CD14-positive monocyte (primary cell): Measurements from ENCODE around the gene LRBA. TPM values are rescaled to one million over a fixed set of nuclear protein-coding genes. Genes with fewer than 3 reads are reported as not detected.

ENCODE experiments used
- DNase-seq, 3 donors: peaks; one replicate each; pipeline ENCODE4 v3.0.0-alpha.2; 2011 to 2022
- H2AFZ ChIP-seq: 2 replicates; pipeline ENCODE4 v1.6.0; 2012; ENCODE audit warnings: mild to moderate bottlenecking, low read depth, low read length, inconsistent platforms; ENCODE audit not compliant: insufficient read depth, poor library complexity, severe bottlenecking
- H3K27ac ChIP-seq, 2 donors: 1 replicate in 1 of 2; 2 replicates in 1 of 2; pipeline ENCODE4 v1.5.1; 2012 to 2013; ENCODE audit warnings: low read length in 2 of 2, control low read depth in 1 of 2, inconsistent platforms in 1 of 2, low read depth in 1 of 2, mild to moderate bottlenecking in 1 of 2
- H3K27me3 ChIP-seq, 2 donors: one replicate each; pipeline versions ENCODE4 v1.6.0 to v1.6.1; 2011 to 2013; ENCODE audit warnings: low read length in 2 of 2; ENCODE audit not compliant: control insufficient read depth in 2 of 2, insufficient read depth in 2 of 2
- H3K36me3 ChIP-seq, 2 donors: replicated peaks in 1 of 2; 1 replicate in 1 of 2; 2 replicates in 1 of 2; pipeline versions ENCODE4 v1.5.1 to v1.6.1; 2012 to 2013; ENCODE audit warnings: low read length in 2 of 2, control low read depth in 1 of 2, inconsistent platforms in 1 of 2, mild to moderate bottlenecking in 1 of 2; ENCODE audit not compliant: insufficient read depth in 2 of 2, control insufficient read depth in 1 of 2
- H3K4me1 ChIP-seq, 2 donors: 1 replicate in 1 of 2; 2 replicates in 1 of 2; pipeline versions ENCODE4 v1.5.1 to v1.6.1; 2012 to 2013; ENCODE audit warnings: low read length in 2 of 2, control low read depth in 1 of 2, inconsistent platforms in 1 of 2, mild to moderate bottlenecking in 1 of 2, moderate library complexity in 1 of 2; ENCODE audit not compliant: insufficient read depth in 2 of 2, control insufficient read depth in 1 of 2
- H3K4me2 ChIP-seq: replicated peaks from 2 replicates; pipeline ENCODE3; 2012; ENCODE audit warnings: low read length, moderate library complexity, mild to moderate bottlenecking; ENCODE audit not compliant: poor library complexity, severe bottlenecking; ENCODE audit errors: extremely low read depth
- H3K4me3 ChIP-seq, 3 experiments: fragments of 200-600 bp in 1 of 3; sonication (generic) in 1 of 3; replicated peaks in 1 of 3; 1 replicate in 2 of 3; 2 replicates in 1 of 3; pipeline ENCODE4 v1.5.1; 2011 to 2013; ENCODE audit warnings: low read length in 3 of 3, mild to moderate bottlenecking in 3 of 3, control low read depth in 2 of 3, low read depth in 2 of 3, inconsistent platforms in 1 of 3, moderate library complexity in 1 of 3
- H3K79me2 ChIP-seq: 2 replicates; pipeline ENCODE4 v1.6.0; 2012; ENCODE audit warnings: mild to moderate bottlenecking, control low read depth, inconsistent platforms, low read length, moderate library complexity; ENCODE audit not compliant: insufficient read depth
- H3K9ac ChIP-seq: 2 replicates; pipeline ENCODE4 v1.6.0; 2017; ENCODE audit warnings: low read length, mild to moderate bottlenecking; ENCODE audit not compliant: insufficient read depth, poor library complexity, severe bottlenecking
- H3K9me3 ChIP-seq, 2 donors: replicated peaks in 1 of 2; 1 replicate in 1 of 2; 2 replicates in 1 of 2; pipeline versions ENCODE4 v1.5.1 to v1.6.1; 2012 to 2013; ENCODE audit warnings: low read length in 2 of 2, control low read depth in 1 of 2; ENCODE audit not compliant: control insufficient read depth in 1 of 2, insufficient read depth in 1 of 2
- H4K20me1 ChIP-seq: 2 replicates; pipeline ENCODE4 v1.6.0; 2012; ENCODE audit warnings: mild to moderate bottlenecking, low read length, control low read depth, moderate library complexity; ENCODE audit not compliant: insufficient read depth
- H3K27ac Mint-ChIP-seq, 7 donors: one replicate each; pipeline ENCODE4 v1.8.0; 2020; ENCODE audit warnings: mild to moderate bottlenecking in 7 of 7, mixed read lengths in 7 of 7, moderate library complexity in 6 of 7, inconsistent platforms in 2 of 7
- H3K27me3 Mint-ChIP-seq, 3 donors: one replicate each; pipeline ENCODE4 v1.8.0; 2021 to 2022; ENCODE audit warnings: low read depth in 3 of 3, mild to moderate bottlenecking in 3 of 3, mixed read lengths in 3 of 3, moderate library complexity in 3 of 3, inconsistent platforms in 1 of 3
- H3K36me3 Mint-ChIP-seq, 2 donors: one replicate each; pipeline ENCODE4 v1.8.0; 2020; ENCODE audit warnings: mixed read lengths in 2 of 2, inconsistent platforms in 1 of 2, mild to moderate bottlenecking in 1 of 2
- H3K4me1 Mint-ChIP-seq: one replicate; pipeline ENCODE4 v1.8.0; 2020; ENCODE audit warnings: mild to moderate bottlenecking, mixed read lengths
- H3K4me3 Mint-ChIP-seq, 2 donors: one replicate each; pipeline ENCODE4 v1.8.0; 2020; ENCODE audit warnings: mild to moderate bottlenecking in 2 of 2, mixed read lengths in 2 of 2, moderate library complexity in 1 of 2
- H3K9me3 Mint-ChIP-seq, 7 donors: one replicate each; pipeline ENCODE4 v1.8.0; 2020 to 2022; ENCODE audit warnings: mixed read lengths in 7 of 7, mild to moderate bottlenecking in 6 of 7, moderate library complexity in 6 of 7, inconsistent platforms in 2 of 7
- WGBS: methylation state at CpG from one replicate; pipeline ENCODE4 v1.1.5; 2013; ENCODE audit warnings: missing lambda C conversion rate; ENCODE audit not compliant: insufficient coverage; 5-methylcytosine and 5-hydroxymethylcytosine counted together
- intact Hi-C, 2 donors: fragments of 100-400 bp; cut with micrococcal nuclease; formaldehyde crosslinking; loops; one replicate each; pipeline versions ENCODE4 v1.15.0 to v1.15.1; 2023
- polyA plus RNA-seq, 3 donors: library from polyadenylated mRNA; depleted of rRNA in 1 of 3; unstranded in 2 of 3; stranded (reverse) in 1 of 3; fragments of 300-500 nt in 2 of 3; fragments of >200 nt in 1 of 3; fragmentation: Illumina TruSeq in 2 of 3; gene quantifications; 1 replicate in 2 of 3; 2 replicates in 1 of 3; pipeline ENCODE4 v1.2.3, GENCODE V29; 2012 to 2021
- TF ChIP-seq, protein P1 (sequence below): fragments of 200-600 bp; IDR thresholded peaks from one replicate; pipeline ENCODE4 v1.8.0; 2022; ENCODE audit warnings: antibody characterized with exemption, mild to moderate bottlenecking

The LRBA gene
- polyA plus RNA-seq, 3 donors = 1.5 to 5.5 (median 4.4) TPM

DNA sequence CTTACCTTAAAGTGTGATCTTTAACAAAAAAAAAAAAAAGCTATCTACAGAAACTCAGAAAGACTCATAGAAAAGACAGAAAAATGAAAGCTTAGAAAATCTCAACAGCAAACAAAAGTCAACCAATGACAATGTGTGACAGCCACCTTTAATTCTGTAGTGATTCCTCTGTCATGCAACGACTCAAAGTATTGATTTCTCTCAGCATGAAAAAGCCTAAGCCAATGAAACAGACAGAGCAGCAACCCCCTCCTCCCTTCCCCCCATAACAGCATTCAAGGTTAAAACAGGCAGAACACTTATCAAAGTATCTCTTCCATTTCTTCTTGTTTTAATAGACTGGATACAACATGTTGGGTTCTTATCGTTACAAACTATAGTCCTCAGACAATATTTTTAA, 320.6 kb downstream of the LRBA start:
- H3K4me1 Mint-ChIP-seq = no peaks in the 10 kb centered on the region
- no peaks in the 10 kb centered on the region for H3K36me3 Mint-ChIP-seq
- Histone ChIP-seq H3K36me3 (no peaks in the 10 kb centered on the region), H3K79me2 (no peaks in the 10 kb centered on the region), H4K20me1 (no peaks in the 10 kb centered on the region), H3K9me3 (peaks cover 0 to 2% of the 10 kb centered on the region in 2 donors), H3K27me3 (no peaks in the 10 kb centered on the region), H3K4me2 (no peak overlapping the region), H2AFZ (no peak overlapping the region), H3K9ac (no peak overlapping the region), H3K27ac (no peak overlapping the region), H3K4me1 (no peaks in the 10 kb centered on the region), H3K4me3 (no peak overlapping the region)
- TF ChIP-seq, protein P1, sequence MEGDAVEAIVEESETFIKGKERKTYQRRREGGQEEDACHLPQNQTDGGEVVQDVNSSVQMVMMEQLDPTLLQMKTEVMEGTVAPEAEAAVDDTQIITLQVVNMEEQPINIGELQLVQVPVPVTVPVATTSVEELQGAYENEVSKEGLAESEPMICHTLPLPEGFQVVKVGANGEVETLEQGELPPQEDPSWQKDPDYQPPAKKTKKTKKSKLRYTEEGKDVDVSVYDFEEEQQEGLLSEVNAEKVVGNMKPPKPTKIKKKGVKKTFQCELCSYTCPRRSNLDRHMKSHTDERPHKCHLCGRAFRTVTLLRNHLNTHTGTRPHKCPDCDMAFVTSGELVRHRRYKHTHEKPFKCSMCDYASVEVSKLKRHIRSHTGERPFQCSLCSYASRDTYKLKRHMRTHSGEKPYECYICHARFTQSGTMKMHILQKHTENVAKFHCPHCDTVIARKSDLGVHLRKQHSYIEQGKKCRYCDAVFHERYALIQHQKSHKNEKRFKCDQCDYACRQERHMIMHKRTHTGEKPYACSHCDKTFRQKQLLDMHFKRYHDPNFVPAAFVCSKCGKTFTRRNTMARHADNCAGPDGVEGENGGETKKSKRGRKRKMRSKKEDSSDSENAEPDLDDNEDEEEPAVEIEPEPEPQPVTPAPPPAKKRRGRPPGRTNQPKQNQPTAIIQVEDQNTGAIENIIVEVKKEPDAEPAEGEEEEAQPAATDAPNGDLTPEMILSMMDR = no peak
- no peak overlapping the region for H3K27ac Mint-ChIP-seq
- peaks cover 0 to 10% (median 0%) of the 10 kb centered on the region in 7 donors for H3K9me3 Mint-ChIP-seq
- 100% methylated on average over 1 of the region's 2 CpGs for WGBS
- no peak overlapping the region for H3K4me3 Mint-ChIP-seq
- no peak for DNase-seq
- H3K27me3 Mint-ChIP-seq = no peaks in the 10 kb centered on the region
- intact Hi-C loops = no loop called here

DNA sequence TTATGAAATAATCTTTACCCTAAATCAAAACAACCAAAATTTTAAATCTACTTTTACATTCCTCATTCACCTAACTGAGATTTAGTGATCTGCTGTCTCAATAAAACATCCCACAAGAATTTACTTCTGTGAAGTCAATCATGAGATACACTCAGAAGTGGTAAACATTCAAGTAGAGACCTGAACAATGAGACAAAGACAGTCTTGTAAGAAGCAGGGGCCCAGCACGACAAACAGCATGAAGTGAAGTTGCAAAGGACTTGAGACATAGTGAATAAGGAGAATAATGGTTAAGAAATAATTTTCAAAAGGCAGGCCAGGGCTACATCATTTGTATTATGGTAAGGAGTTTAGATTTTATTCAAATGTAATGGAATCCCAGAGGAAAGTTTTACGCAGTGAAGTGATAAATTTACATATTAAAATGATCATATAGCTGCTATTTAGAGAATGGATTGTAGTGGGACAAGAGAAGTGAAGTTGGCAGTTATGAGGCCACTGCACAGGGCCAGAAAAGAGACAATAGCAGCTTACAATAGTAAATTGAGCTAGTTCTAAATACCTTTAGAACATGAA, 331.2 kb downstream of the LRBA start:
- no peaks in the 10 kb centered on the region for H3K4me1 ChIP-seq
- no peak overlapping the region for H3K4me3 ChIP-seq
- H3K27me3 ChIP-seq = no peaks in the 10 kb centered on the region
- H3K9me3 ChIP-seq = no peaks in the 10 kb centered on the region
- H4K20me1 ChIP-seq = no peaks in the 10 kb centered on the region
- DNase-seq = no peak
- H3K9ac ChIP-seq = no peak overlapping the region
- H3K79me2 ChIP-seq = no peaks in the 10 kb centered on the region
- H3K27ac ChIP-seq = no peak overlapping the region
- Mint-ChIP-seq H3K9me3 (peaks cover 0 to 2% (median 0%) of the 10 kb centered on the region in 7 donors), H3K4me1 (no peaks in the 10 kb centered on the region), H3K36me3 (peaks cover 0 to 6% of the 10 kb centered on the region in 2 donors), H3K27ac (no peak overlapping the region), H3K27me3 (no peaks in the 10 kb centered on the region), H3K4me3 (no peak overlapping the region)
- H3K4me2 ChIP-seq = no peak overlapping the region
- TF ChIP-seq, protein P1 = no peak
- H3K36me3 ChIP-seq = no peaks in the 10 kb centered on the region
- intact Hi-C loops = no loop called here
- no peak overlapping the region for H2AFZ ChIP-seq
- 91% methylated on average over 1 of the region's 2 CpGs for WGBS
